Astrocyte (in vitro differentiated cells and primary cell): Measurements from ENCODE around the gene AVEN.

ENCODE experiments used
- CTCF ChIP-seq: IDR thresholded peaks from 2 replicates; pipeline ENCODE4 v1.5.1; 2011; ENCODE audit warnings: low read depth, mild to moderate bottlenecking, inconsistent platforms, low read length, moderate library complexity; ENCODE audit not compliant: insufficient read depth
- EZH2 ChIP-seq: IDR thresholded peaks from 2 replicates; pipeline ENCODE4 v1.6.1; 2012; ENCODE audit warnings: mild to moderate bottlenecking, low read length, inconsistent platforms; ENCODE audit not compliant: insufficient read depth

DNA sequence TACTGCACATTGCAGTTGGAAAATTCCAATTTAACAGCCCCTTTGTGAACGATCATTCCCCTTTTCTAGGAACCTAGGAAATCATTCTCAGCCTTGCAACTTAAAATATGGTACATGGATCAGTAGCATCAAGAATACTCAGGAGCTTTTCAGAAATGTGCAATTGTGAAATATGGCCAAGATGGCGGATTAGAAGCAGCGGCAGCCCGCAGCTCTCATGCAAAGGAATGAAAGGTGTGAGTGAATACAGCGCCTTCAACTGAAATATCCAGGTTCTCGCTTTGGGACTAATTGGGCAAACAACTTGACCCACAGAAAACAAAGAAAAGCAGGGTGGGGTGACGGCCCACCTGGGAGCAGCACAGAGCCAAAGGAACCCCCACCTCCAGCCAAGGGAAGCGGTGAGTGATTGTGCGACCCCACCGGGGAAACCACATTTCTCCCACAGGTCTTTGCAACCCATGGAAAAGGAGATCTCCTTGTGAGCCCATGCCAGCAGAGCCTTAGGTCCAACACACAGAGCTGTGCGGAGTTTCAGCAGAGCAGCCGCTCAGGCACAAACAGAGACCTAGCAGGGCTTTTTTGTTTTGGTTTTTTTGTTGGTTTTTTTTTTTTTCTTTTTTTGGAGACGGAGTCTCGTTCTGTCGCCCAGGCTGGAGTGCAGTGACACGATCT is 7.6 kb upstream of the AVEN start:
- TF ChIP-seq EZH2 = no peak
- no peak for TF ChIP-seq CTCF
